Stimulated activated CD4-positive, alpha-beta T cell treated with anti-CD3 and anti-CD28 coated beads, Interleukin-2, amount 100 ng/mL, for 48 hours (primary cell): ENCODE measurements around the gene TNFRSF1A.
"Not testable (repeated sequence)": the region's sequence is repeated elsewhere in the genome, so short reads cannot be mapped to it uniquely, and the experiment has no call there.

ENCODE experiments used
- DNase-seq, 2 donors: peaks; one replicate each; pipeline ENCODE4 v3.0.0-alpha.2; 2020

The TNFRSF1A gene

GRCh38 chr12:6295094-6295811 is 46.6 kb downstream of the TNFRSF1A start:
- no peak for DNase-seq

- DNase-seq = no peak
Measured at GRCh38 chr12:6294156-6295093, 47.5 kb downstream of the TNFRSF1A start.

- no peak for DNase-seq
Measured at GRCh38 chr12:6292606-6293005, 49.3 kb downstream of the TNFRSF1A start.

- not testable (repeated sequence) for DNase-seq
Measured at GRCh38 chr12:6289906-6290305, 52.0 kb downstream of the TNFRSF1A start.

- DNase-seq = not testable (repeated sequence)
Measured at GRCh38 chr12:6289081-6289480, 52.8 kb downstream of the TNFRSF1A start.

GRCh38 chr12:6288235-6288634 is 53.6 kb downstream of the TNFRSF1A start:
- no peak for DNase-seq

GRCh38 chr12:6285532-6286306 is 56.2 kb downstream of the TNFRSF1A start:
- no peak for DNase-seq

- DNase-seq = peak; percentile 64 to 65
Measured at GRCh38 chr12:6285063-6285477, 56.8 kb downstream of the TNFRSF1A start.

- no peak for DNase-seq
Measured at GRCh38 chr12:6284273-6284672, 57.6 kb downstream of the TNFRSF1A start.

GRCh38 chr12:6282453-6282840 is 59.4 kb downstream of the TNFRSF1A start:
- DNase-seq = no peak

GRCh38 chr12:6281081-6281809 is 60.6 kb downstream of the TNFRSF1A start:
- DNase-seq = no peak

- DNase-seq = no peak
Measured at GRCh38 chr12:6280672-6281071, 61.2 kb downstream of the TNFRSF1A start.

- DNase-seq = no peak
Measured at GRCh38 chr12:6280053-6280469, 61.8 kb downstream of the TNFRSF1A start.

GRCh38 chr12:6279631-6280030 is 62.2 kb downstream of the TNFRSF1A start:
- no peak for DNase-seq

GRCh38 chr12:6279256-6279628 is 62.6 kb downstream of the TNFRSF1A start:
- no peak for DNase-seq
